D721Med (cell line): ENCODE measurements around the gene BCKDHA.
"Not testable (repeated sequence)": the region's sequence is repeated elsewhere in the genome, so short reads cannot be mapped to it uniquely, and the experiment has no call there.

Experiments used
- DNase-seq: peaks from one replicate; pipeline ENCODE4 v3.0.0; 2011; ENCODE audit warnings: low spot score; ENCODE audit not compliant: insufficient read length
- FAIRE-seq: peaks from 2 replicates; lab custom pipeline; 2011; peaks lifted over from hg19 to GRCh38; lab: Jason Lieb, UNC
- CTCF ChIP-seq: IDR thresholded peaks from 2 replicates; pipeline ENCODE4 v1.5.1; 2012; ENCODE audit warnings: mild to moderate bottlenecking, control low read depth; ENCODE audit not compliant: insufficient read depth; ENCODE audit errors: missing control alignments

Gene BCKDHA

GRCh38 chr19:41431426-41432386 is 34.1 kb downstream of the BCKDHA start:
- peak; percentile 26 for TF ChIP-seq CTCF
- FAIRE-seq (no peak), DNase-seq (no peak)

- no peak for DNase-seq
- TF ChIP-seq CTCF = no peak
- no peak for FAIRE-seq
Measured at GRCh38 chr19:41433171-41433570, 35.6 kb downstream of the BCKDHA start.

- DNase-seq (no peak), FAIRE-seq (no peak)
- TF ChIP-seq CTCF = no peak
Measured at GRCh38 chr19:41434450-41434849, 36.8 kb downstream of the BCKDHA start.

- DNase-seq, FAIRE-seq: not testable (repeated sequence)
Measured at GRCh38 chr19:41435376-41435775, 37.8 kb downstream of the BCKDHA start.

- FAIRE-seq (no peak), DNase-seq (peak; percentile 2)
- no peak for TF ChIP-seq CTCF
Measured at GRCh38 chr19:41435936-41436673, 38.5 kb downstream of the BCKDHA start.

GRCh38 chr19:41436674-41436951 is 39.0 kb downstream of the BCKDHA start:
- FAIRE-seq (no peak), DNase-seq (no peak)
- no peak for TF ChIP-seq CTCF

GRCh38 chr19:41437944-41438574 is 40.4 kb downstream of the BCKDHA start:
- FAIRE-seq = no peak

More at GRCh38 chr19:41437944-41438574, 40.4 kb downstream of the BCKDHA start:
- no peak for TF ChIP-seq CTCF
- DNase-seq = no peak
